Measurements from ENCODE around the gene QRFP. TPM values are rescaled to one million over a fixed set of nuclear protein-coding genes. Genes with fewer than 3 reads are reported as not detected.

Gene QRFP
- polyA plus RNA-seq, 1 of the 3 experiments (the other 2 are of a cell fraction), result not detected

- H4K20me1 ChIP-seq (ENCODE audit: insufficient read depth), result peaks cover 87% of the 10 kb centered on the region
- no peak overlapping the region for H3K9ac ChIP-seq
- peaks cover 9 to 20% of the 10 kb centered on the region in 2 experiments; a peak in 3 of 4 replicates for H3K4me1 ChIP-seq (ENCODE audit: control insufficient read depth in 1 of 2, insufficient read depth in 2 of 2, low read depth in 1 of 2, low read length in 1 of 2)
- H3K9me2 ChIP-seq, result no peaks in the 10 kb centered on the region
- peaks cover 27% of the 10 kb centered on the region for H3F3A ChIP-seq (replicated peaks; ENCODE audit: insufficient read depth)
- no peaks in the 10 kb centered on the region for H3K27me3 ChIP-seq (ENCODE audit: insufficient read depth)
- 92% methylated on average over 6 of the region's 6 CpGs for WGBS (ENCODE audit: low lambda C conversion rate)
- H3K9me3 ChIP-seq, result no peaks in the 10 kb centered on the region
- no peak overlapping the region for H3K4me2 ChIP-seq
- POLR2A ChIA-PET, result no interaction called here
- H3K36me3 ChIP-seq (replicated peaks in 1 of 2; ENCODE audit: control insufficient read depth in 1 of 2, insufficient read depth in 2 of 2, low read length in 1 of 2), result peaks cover 34 to 40% of the 10 kb centered on the region in 2 experiments
- H2AFZ ChIP-seq (ENCODE audit: low read depth), result no peak overlapping the region
- H3K79me2 ChIP-seq (ENCODE audit: insufficient read depth), result peaks cover 97% of the 10 kb centered on the region
- no peak overlapping the region for H3K4me3 ChIP-seq (ENCODE audit: low read depth in 2 of 2, low read length in 1 of 2)
- no peak for DNase-seq
- 0 out of 4 replicates have a peak overlapping the region, but pooled peaks of 1 of the 2 experiments have one; percentile 5 for H3K27ac ChIP-seq (ENCODE audit: low read depth in 2 of 2, low read length in 1 of 2)
- CTCF ChIA-PET, result interaction anchor here (0.7 to 10.3 kb wide), 25 partner anchors 12 to 242 kb away, joined by 3 to 177 read pairs (median 6); no protein-coding TSS in a partner anchor
- no peak for TF ChIP-seq MEF2A (IDR thresholded peaks at IDR 0.05; ENCODE audit: borderline replicate concordance, low read depth)
- TF ChIP-seq FOXJ3 (CRISPR knock-in tag; IDR thresholded peaks at IDR 0.05), result no peak
- TF ChIP-seq ELF1 (IDR thresholded peaks at IDR 0.05), result no peak
- TF ChIP-seq USF2 (IDR thresholded peaks at IDR 0.05; ENCODE audit: borderline replicate concordance, low read depth, low read length), result no peak
- no peak for TF ChIP-seq RAD21 (IDR thresholded peaks at IDR 0.05; ENCODE audit: low read length)
- no peak for TF ChIP-seq CHD2 (IDR thresholded peaks at IDR 0.05; ENCODE audit: low read length, partially characterized antibody)
These were observed 32.1 kb downstream of the QRFP start for GRCh38 chr9:130864541-130864940.

- H3K27ac ChIP-seq (ENCODE audit: low read depth in 2 of 2, low read length in 1 of 2), result 0 out of 4 replicates have a peak overlapping the region, but pooled peaks of 1 of the 2 experiments have one; percentile 37
- ChIA-PET POLR2A (interaction anchor here (0.6 kb wide), 1 partner anchor 86 kb away, joined by 3 read pairs; no protein-coding TSS in a partner anchor), CTCF (interaction anchor here (0.6 to 10.3 kb wide), 12 partner anchors 10 to 157 kb away, joined by 3 to 177 read pairs (median 34); no protein-coding TSS in a partner anchor)
- H3K9me2 ChIP-seq, result no peaks in the 10 kb centered on the region
- H3K4me3 ChIP-seq (ENCODE audit: low read depth in 2 of 2, low read length in 1 of 2), result no peak overlapping the region
- H2AFZ ChIP-seq (ENCODE audit: low read depth), result no peak overlapping the region
- H3F3A ChIP-seq (replicated peaks; ENCODE audit: insufficient read depth), result peaks cover 38% of the 10 kb centered on the region
- no peak for DNase-seq
- H3K9ac ChIP-seq, result no peak overlapping the region
- peaks cover 81% of the 10 kb centered on the region for H4K20me1 ChIP-seq (ENCODE audit: insufficient read depth)
- no peak for TF ChIP-seq NFIC (IDR thresholded peaks at IDR 0.05; ENCODE audit: borderline replicate concordance)
- no peak for TF ChIP-seq MEF2A (IDR thresholded peaks at IDR 0.05; ENCODE audit: borderline replicate concordance, low read depth)
- H3K9me3 ChIP-seq, result no peaks in the 10 kb centered on the region
- peaks cover 13 to 23% of the 10 kb centered on the region in 2 experiments; a peak in 3 of 4 replicates for H3K4me1 ChIP-seq (ENCODE audit: control insufficient read depth in 1 of 2, insufficient read depth in 2 of 2, low read depth in 1 of 2, low read length in 1 of 2)
- H3K79me2 ChIP-seq (ENCODE audit: insufficient read depth), result peaks cover 96% of the 10 kb centered on the region
- H3K36me3 ChIP-seq (replicated peaks in 1 of 2; ENCODE audit: control insufficient read depth in 1 of 2, insufficient read depth in 2 of 2, low read length in 1 of 2), result peaks cover 36 to 45% of the 10 kb centered on the region in 2 experiments
- H3K27me3 ChIP-seq (ENCODE audit: insufficient read depth), result no peaks in the 10 kb centered on the region
- H3K4me2 ChIP-seq, result no peak overlapping the region
- WGBS (ENCODE audit: low lambda C conversion rate), result 95% methylated on average over 23 of the region's 23 CpGs
These were observed 33.9 kb downstream of the QRFP start for GRCh38 chr9:130862747-130863146.

- no peak for TF ChIP-seq IRF3 (IDR thresholded peaks at IDR 0.05; ENCODE audit: low read depth, low read length)
- no peak for TF ChIP-seq EZH2phosphoT487 (IDR thresholded peaks at IDR 0.05; ENCODE audit: borderline replicate concordance, low read depth)
- TF ChIP-seq ELF1 (IDR thresholded peaks at IDR 0.05), result no peak
- no peak for TF ChIP-seq FOXM1 (IDR thresholded peaks at IDR 0.05; ENCODE audit: low read depth)
- no peak for TF ChIP-seq CTCF (IDR thresholded peaks at IDR 0.05)
- no peak for TF ChIP-seq POLR2AphosphoS5 (IDR thresholded peaks at IDR 0.05; ENCODE audit: low read depth, low read length)
- Histone ChIP-seq H3K9me3 (no peaks in the 10 kb centered on the region), H3K9ac (no peak overlapping the region), H3K9me2 (no peaks in the 10 kb centered on the region), H3F3A (replicated peaks; ENCODE audit: insufficient read depth) (peaks cover 38% of the 10 kb centered on the region), H3K4me1 (ENCODE audit: control insufficient read depth in 1 of 2, insufficient read depth in 2 of 2, low read depth in 1 of 2, low read length in 1 of 2) (peaks cover 13 to 26% of the 10 kb centered on the region in 2 experiments; a peak in 3 of 4 replicates), H3K4me2 (no peak overlapping the region), H3K4me3 (ENCODE audit: low read depth in 2 of 2, low read length in 1 of 2) (no peak overlapping the region), H3K36me3 (replicated peaks in 1 of 2; ENCODE audit: control insufficient read depth in 1 of 2, insufficient read depth in 2 of 2, low read length in 1 of 2) (peaks cover 35 to 47% of the 10 kb centered on the region in 2 experiments), H3K27me3 (ENCODE audit: insufficient read depth) (no peaks in the 10 kb centered on the region), H3K27ac (ENCODE audit: low read depth in 2 of 2, low read length in 1 of 2) (peak overlapping the region in 1 of 2 experiments; percentile 89; a peak in 1 of 4 replicates), H2AFZ (ENCODE audit: low read depth) (no peak overlapping the region), H4K20me1 (ENCODE audit: insufficient read depth) (peaks cover 78% of the 10 kb centered on the region), H3K79me2 (ENCODE audit: insufficient read depth) (peaks cover 96% of the 10 kb centered on the region)
- ChIA-PET CTCF (interaction anchor here (0.6 to 10.3 kb wide), 11 partner anchors 9 to 156 kb away, joined by 3 to 177 read pairs (median 60); no protein-coding TSS in a partner anchor), POLR2A (no interaction called here)
- no peak for DNase-seq
- WGBS (ENCODE audit: low lambda C conversion rate), result 92% methylated on average over 8 of the region's 8 CpGs
These were observed 34.4 kb downstream of the QRFP start for GRCh38 chr9:130862217-130862616.

Measured in SK-N-SH (cell line).